Measurements from ENCODE around the gene EIF3K.
"Not testable (repeated sequence)": the region's sequence is repeated elsewhere in the genome, so short reads cannot be mapped to it uniquely, and the experiment has no call there.

Gene EIF3K

DNA sequence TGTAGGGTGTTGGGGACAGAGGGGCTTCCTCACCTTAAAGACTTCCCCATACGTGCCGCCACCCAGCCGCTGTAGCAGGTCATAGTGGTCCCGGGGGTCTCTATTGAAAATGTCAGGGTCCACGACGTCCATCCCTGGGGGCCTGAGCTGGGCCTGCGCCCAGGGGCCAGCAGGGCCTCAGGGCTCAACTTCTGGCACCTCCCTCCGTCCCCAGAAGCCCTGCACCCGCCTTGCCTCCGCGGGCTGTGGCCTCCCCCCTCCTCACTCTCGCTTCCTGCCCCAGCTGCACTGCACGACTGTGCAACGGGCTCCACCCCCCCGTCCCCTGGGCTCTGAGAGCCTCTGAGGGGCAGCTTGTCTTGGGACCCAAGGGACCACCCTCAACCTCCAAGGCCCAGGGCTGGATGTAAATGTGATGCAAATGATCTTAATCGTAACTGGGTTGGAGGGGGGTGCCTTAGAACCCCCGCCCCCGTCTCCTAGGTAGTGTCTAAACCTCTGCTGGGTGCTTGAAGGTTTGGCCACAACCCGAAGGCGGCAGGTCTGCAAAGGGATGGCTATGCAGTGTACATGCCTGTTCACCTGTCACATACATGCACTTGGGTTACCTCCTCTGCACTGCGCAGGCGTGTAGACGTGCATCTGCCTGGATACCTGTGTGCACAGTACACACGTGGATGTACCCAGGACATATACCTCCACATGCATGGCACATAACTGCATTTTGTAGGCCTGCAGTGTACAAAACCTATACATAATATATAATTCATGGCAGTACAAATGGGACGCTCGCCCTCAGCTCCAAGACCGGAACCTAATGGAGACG is 1.0 kb upstream of the EIF3K start, which contains the start of gene MAP4K1:
TSS of gene MAP4K1 (minus strand) at position 190 of the 826 bp plus-strand sequence. CDS start at position 132, 58 bp downstream.
- DNase-seq (ENCODE audit: low read depth in 3 of 3), result peak; percentile 45 to 66 (median 47)

DNA sequence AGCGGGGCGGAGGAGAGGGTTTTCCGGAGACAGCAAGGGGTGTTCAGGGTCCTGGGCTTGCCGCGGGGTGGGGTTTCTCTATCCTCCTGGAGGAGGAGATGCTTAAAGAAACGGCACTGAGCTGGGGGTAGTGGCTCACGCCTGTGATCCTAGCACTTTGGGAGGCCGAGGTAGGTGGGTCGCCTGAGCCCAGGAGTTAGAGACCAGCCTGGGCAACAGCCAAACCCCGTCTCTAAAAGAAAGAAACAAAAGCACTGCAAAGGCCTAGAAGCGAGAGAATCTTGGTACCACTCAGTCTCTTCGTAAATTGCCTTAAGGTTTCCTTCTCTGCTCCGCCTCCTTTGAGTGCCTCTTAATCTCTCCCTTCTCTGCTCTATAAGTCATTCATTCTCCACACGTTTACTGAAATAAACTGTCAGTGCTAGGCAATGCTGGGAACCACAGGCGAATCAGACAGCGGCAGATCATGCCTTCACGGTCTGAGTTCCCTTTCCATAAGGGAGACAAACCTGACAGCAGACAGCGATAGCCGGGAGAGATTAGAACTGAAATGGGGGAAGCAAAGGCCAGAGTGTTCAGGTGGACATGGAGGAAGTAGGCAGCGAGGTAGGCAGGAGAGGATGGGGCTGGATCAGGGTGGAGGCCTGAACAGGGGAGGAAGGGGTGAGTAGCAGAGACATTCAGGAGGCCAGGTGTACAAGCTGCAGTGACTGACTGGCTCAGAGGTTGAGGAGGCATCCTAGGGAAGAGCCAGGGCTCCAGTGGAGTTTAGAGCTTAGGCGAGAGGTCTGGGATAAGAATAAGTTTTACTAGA is 580 bp downstream of the EIF3K start:
- no peak for DNase-seq (ENCODE audit: low read depth in 3 of 3)

DNA sequence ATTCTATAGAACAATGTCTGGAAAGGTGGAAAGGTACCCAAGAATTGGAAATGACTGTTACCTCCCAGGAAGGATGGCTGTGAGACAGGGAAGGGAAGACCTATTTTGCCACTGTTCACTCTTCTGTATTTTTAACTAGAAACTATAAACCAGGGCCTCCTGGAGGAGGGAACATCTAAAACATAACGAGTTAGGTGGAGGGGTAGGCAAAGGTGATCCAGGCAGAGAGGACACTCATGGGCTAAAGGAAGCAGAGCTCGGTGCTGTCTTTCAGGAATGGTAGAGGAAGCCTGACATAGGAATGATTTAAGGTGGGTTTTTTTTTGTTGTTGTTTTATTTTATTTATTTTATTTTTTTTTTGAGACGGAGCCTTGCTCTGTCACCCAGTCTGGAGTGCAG is 5.8 kb downstream of the EIF3K start:
- no peak for DNase-seq (ENCODE audit: low read depth in 3 of 3)

DNA sequence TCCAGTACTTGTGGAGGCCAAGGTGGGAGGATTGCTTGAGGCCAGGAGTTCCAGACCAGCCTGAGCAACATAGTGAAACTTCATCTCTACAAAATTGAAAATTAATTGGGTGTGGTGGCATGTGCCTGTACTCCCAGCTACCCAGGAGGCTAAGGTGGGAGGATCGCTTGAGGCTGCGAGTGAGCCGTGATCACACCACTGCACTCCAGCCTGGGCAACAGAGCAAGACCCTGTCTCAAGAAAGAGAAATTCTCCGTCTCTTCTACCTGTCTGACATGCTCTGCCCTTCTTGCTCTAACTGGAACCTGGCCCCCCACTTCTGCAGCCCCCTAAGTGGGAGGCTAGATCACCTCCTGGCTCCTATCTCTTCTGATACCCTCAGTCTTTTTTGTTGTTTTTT is 7.4 kb downstream of the EIF3K start:
- DNase-seq (ENCODE audit: low read depth in 3 of 3), result no peak

DNA sequence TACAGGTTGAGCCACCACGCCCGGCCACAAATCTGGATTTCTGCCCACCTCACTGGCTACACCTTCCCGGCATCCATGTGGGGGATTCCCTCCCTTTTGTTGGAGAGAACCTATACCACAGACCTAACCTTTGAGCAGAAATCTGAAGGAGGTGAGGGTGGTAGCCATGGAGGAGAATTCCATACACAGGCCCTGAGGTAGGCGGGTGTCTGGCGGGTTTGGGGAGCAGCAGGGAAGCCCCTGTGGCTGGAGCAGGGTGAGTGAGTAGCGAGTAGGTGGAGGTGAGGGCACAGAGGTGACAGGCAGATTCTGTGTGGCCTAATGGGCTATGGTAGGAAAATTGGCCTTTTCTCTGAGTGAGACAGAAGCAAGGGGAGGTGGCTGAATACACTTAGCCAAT is 10.6 kb downstream of the EIF3K start:
- DNase-seq (ENCODE audit: low read depth in 3 of 3), result no peak

DNA sequence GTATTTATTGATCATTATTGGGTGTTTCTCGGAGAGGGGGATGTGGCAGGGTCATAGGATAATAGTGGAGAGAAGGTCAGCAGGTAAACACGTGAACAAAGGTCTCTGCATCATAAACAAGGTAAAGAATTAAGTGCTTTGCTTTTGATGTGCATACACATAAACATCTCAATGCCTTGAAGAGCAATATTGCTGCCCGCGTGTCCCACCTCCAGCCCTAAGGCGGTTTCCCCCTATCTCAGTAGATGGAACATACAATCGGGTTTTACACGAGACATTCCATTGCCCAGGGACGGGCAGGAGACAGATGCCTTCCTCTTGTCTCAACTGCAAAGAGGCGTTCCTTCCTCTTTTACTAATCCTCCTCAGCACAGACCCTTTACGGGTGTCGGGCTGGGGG is 12.3 kb downstream of the EIF3K start:
- not testable (repeated sequence) for DNase-seq (ENCODE audit: low read depth in 3 of 3)

DNA sequence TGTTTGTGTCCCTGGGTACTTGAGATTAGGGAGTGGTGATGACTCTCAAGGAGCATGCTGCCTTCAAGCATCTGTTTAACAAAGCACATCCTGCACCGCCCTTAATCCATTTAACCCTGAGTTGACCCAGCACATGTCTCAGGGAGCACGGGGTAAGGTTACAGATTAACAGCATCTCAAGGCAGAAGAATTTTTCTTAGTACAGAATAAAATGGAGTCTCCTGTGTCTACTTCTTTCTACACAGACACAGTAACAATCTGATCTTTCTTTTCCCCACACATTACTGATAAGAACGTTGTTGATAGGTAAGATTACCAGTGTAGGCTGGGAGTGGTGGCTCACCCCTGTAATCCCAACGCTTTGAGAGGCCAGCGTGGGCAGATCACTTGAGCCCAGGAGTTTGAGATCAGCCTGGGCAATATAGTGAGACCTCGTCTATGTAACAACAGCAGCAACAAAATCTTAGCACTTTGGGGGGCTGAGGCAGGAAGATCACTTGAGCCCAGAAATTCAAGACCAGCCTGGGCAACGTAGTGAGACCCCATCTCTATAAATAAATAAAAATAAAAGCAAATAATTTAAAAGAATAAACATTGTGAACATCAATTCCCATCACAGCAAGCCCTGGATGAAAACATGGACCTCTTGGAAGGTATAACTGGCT is 13.0 kb downstream of the EIF3K start:
- DNase-seq (ENCODE audit: low read depth in 3 of 3), result not testable (repeated sequence)

DNA sequence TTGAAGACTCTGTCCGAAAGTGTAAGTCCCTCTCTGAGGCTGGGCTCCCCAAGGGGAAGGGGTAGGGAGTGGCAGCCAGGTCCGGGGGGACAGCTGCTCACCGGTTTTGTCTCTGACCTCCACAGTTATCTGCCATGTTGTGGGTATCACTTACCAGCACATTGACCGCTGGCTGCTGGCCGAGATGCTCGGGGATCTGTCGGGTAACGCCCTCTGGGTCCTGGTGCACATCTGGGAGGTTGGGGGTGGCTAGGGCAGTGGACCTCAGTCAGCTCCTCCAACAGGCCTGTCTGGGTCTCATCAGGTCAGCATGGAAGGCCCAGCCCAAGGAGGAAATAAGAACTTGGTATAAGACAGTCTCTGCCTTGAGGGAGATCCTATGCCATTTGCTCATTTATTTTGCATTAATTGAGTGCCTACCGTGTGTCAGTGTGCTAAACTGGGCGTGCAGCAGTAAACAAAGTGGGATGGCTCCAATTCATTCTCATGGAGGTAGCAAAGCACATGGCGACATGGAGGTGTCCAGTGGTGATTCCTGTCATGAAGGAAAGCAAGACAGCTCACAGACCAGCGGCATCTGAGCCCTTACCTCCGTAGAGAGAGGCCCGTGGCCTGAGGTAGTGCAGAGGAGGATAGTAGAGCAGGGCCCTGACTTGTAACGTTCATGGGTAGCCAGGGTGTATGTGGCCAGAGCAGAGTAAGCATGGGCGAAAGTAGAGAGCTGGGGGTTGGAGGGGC is 13.7 kb downstream of the EIF3K start:
- DNase-seq (ENCODE audit: low read depth in 3 of 3), result no peak

DNA sequence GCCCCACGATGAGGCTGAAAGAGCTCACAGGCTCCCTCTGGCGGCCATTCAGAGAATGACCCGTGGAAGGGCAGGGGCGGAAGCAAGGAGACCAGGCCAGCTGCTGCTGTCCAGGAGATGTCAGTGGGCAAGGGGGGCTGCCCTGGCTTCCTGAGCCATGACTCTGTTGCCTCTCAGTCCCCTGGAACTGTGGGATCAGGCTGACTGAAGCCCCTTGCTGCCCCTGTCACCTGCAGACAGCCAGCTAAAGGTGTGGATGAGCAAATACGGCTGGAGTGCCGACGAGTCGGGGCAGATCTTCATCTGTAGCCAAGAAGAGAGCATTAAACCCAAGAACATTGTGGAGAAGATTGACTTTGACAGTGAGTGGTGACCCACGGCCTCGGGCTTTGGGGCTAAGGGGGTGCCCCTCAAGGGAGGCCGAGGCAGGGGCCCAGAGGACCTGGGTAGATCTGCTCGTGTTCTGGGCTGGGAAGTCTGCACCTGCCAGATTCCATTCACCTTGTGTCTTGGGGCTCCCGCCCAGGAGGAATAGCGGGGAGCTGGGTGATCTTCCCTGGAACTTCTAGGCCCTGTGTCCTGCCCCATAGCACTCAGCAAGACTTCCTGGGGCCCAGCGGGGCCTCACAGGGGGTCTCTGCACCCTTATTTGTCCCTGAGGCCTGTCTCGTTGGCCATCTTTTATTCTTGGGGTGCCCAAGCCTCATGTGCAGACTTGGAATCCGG is 15.9 kb downstream of the EIF3K start:
- peak in 2 of 3 donors; percentile 46 to 55 for DNase-seq (ENCODE audit: low read depth in 3 of 3)

DNA sequence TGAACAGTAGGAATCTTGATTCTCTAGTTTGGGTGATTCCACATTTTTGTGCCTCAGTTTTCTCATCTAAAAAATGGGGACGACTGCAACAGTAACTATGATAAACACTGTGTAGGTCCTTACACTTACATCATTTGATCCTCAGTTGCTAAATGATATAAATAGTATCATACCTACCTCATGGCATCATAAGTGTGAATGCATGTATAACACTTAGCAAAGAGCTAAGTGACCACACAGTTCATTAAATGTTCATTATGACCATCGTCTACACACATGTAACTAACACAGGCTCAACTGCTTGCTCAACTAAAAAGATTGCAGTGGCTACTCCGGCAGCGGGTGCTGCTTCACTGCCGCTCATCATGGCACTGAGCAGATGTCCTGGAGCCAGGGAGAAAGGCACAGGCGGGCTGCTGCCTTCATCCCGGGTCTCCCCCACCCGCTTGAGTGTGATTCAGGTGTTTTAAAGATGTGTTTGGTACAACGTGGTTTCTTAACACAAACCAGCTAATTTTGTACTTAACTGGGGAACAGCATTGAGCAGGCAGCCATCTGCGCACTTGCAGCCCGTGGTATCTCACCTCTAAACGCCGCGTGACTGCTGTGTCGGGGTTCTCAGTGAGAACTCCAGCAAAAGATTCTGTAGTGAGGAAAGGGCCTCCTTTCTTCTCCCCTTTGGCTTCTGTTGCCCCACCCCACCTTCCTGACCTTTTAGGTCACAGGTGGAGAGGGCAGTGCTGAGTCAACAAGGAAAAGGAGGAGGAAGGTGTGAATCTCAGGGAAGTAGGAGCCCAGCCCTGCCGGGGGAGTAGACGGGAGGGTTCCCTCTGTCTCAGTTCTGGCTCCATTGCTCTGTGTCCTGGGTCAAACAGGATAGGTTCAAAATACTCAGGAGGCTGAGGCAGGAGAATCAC is 16.8 kb downstream of the EIF3K start:
- no peak for DNase-seq (ENCODE audit: low read depth in 3 of 3)

DNA sequence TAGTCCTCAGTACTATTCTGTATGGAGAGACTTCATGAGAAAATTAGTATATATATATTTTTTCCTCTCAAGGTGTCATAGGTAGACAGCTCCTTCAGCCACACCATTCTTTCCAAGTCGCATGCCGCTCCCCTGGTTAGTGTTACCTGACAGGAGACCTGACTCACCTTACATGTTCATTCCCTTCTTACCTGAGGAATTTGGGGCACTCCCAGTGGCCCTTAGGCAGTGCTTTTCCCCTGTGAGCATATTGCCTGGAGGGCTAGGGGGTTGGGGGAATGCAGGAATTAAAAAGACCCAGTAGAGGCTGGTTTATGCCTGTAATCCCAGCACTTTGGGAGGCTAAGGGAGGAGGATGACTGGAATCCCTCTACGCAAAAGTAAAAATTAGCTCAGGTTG is 19.5 kb downstream of the EIF3K start:
- DNase-seq (ENCODE audit: low read depth in 3 of 3), result no peak

DNA sequence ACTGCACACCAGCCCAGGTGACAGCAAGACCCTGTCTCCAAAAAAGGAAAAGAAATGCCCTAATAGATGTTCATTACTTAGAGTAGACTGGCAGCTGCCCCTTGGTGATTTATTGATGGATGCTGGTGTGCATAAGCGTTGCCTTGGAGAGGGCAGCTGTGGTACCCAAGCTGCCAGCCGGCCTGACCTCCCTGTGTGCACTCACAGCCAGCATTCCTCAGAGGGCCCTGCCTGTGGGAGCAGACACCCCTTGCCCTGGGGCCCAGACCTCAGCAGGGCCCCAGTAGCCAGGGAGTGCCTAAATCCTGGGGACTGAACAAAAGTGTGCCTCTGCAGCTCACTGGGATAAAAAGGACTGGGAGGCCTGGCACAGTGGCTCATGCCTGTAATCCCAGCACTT is 20.7 kb downstream of the EIF3K start:
- no peak for DNase-seq (ENCODE audit: low read depth in 3 of 3)

DNA sequence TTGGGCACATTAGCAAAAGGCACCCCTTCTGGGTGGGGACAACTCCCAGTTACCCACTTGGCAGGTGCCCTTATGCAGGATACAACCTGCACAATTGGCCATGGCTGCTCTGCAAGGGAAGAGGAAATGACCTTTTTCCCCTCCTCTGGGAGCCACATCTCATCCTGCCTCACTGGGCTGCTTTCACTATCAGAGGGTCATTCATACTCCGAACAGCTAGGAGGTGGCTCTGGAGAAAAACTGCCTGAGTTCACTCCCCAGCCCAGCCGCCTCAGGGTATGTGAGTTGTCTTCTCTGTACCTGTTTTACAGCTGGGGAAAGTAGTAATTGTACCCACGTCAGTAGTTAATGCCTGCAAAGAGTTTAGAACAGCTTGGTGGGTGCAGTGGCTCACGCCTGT is 21.4 kb downstream of the EIF3K start:
- DNase-seq (ENCODE audit: low read depth in 3 of 3), result no peak

DNA sequence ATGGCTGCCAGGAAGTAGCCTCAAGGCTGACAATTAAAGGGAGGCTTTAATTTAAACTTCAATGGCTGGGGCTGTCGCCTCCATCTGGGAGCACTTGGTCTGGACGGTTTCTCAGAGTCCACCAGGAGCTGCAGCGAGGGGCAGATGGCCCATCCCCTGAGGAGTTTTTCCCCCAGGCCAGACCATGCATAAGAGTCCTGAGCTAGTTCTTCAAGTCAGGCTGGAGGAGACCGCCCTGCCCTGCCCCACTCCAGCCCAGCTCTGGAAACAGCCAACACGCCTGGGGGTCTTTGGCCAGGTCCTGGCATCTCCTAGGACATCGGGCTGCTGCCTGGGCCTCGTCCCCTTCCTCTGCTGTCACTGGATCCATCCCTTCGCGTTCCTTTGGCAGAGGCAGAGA is 23.2 kb downstream of the EIF3K start:
- no peak for DNase-seq (ENCODE audit: low read depth in 3 of 3)

DNA sequence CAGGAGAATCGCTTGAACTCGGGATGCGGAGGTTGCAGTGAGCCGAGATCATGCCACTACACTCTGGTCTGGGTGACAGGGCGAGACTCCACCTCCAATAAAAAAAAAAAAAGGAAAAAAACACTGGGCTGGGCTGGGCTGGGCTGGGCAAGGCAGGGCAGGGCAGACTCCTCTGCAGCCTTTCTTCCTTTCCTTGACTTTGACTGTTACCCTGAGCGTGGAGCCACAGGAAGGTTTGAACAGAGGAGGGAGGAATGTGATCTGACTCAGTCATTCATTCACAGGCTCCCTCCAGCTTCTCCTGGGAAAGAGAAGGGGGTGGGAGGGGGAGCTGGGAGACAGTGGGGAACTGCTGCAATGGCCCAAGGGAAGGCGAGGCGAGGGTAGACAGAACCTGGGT is 25.7 kb downstream of the EIF3K start:
- DNase-seq (ENCODE audit: low read depth in 3 of 3), result no peak

DNA sequence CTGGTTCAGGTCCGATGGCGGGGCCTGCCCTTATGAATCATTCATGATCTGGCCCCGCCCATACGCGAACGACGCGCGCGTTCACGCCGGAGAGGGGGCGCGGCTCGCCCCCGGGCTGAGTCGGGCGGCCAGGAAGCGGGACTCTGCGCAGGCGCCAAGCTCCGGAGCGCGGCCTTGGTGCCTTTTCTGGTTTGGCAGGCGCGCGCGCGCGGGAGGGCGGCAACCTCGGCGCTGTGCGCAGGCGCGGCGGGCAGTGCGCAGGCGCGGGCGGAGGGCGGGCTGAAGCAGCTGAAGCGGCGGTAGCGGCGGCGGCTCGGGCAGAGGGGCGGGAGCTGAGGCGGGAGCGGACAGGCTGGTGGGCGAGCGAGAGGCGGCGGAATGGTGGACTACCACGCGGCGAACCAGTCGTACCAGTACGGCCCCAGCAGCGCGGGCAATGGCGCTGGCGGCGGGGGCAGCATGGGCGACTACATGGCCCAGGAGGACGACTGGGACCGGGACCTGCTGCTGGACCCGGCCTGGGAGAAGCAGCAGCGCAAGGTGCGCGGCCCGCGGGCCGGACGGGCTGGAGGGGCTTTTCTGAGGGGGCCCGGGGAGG is 28.5 kb downstream of the EIF3K start, which contains the start of gene ACTN4:
TSS of gene ACTN4 (plus strand) at position 282 of the 598 bp plus-strand sequence. CDS start at position 379, 97 bp downstream.
- peak; percentile 99 to 100 (median 99) for DNase-seq (ENCODE audit: low read depth in 3 of 3)

DNA sequence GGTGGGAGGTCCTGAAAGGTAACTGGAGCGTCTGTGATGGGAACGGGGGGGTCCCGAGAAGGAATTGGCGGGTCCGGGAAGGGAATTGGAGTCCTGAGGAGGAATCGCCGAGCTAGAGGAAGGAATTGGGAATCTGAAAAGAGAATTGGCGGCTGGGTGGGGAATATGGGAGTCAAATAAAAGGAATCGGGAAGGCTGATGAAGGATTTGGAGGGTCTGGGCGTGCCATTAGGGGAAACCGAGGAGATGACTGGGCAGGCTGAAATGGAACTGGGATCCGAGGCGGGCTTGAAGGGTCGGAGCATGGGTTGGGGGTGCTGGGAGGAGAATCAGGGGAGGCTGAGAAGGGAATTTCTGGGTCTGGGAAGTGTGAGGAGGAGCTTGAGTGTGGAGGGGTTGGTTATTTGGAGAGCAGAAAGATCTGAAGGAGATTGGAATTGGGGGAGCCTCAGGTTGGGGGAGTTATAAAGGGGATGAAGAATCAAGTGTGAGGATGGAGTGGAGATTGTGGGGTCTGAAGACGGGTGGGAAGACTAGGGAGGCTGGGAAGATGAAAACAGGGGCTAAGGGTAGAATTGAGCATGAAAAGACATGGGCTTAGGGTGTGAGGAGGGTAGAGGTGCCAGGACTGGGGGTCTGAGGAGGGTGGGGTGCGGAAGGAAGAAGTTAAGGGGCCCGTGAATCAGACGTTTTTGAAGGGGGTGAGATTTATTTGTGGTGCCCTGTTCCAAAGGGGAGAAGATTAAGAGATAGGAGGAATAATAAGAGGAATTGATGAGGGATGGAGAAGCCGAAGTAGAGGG is 29.2 kb downstream of the EIF3K start:
- no peak for DNase-seq (ENCODE audit: low read depth in 3 of 3)

DNA sequence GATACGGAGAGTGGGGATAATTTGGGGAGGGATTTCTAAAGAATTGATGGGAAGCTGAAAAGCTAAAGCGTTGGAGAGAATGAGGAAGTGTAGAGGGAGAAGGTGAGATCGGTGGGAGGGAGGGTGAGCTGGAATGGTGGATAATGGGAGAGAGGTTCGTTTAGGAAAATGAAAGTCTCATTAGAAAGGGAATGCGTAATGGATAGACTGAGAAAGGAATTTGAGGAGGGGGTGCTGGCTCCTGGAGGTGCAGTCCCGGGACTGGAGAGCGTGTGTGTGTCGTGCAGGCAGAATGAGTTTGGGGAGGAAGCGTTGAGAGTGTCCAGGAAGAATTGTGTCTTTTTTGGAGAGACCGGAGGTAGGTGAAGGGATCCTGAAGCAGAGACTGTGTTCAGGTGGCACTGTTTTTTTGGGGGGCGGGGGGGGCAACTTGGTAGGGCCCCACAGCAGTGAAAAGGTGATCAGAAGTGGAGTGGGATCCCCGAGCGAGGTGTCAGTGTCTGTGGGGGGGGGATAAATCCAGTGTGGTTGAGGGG is 29.8 kb downstream of the EIF3K start:
- DNase-seq (ENCODE audit: low read depth in 3 of 3), result no peak
